PC-9 (cell line): ENCODE data around the gene TINAG. TPM values are rescaled to one million over a fixed set of nuclear protein-coding genes. Genes with fewer than 3 reads are reported as not detected.
A peak's percentile ranks its signal among the peaks of the same experiment; 100 is the strongest.

ENCODE experiments used
- BruUV-seq: library from RNA; stranded (reverse); fragments of 400-500 nt; replicated peaks from 2 replicates; lab custom pipeline; 2021; lab: Mats Ljungman, UMichigan
- CTCF ChIA-PET: fragments of 300-600 bp; sonication (Branson Sonifier 250); formaldehyde crosslinking; loops from one replicate; lab custom pipeline; 2022; ENCODE audit warnings: antibody characterized with exemption; lab: Charles Lee
- POLR2A ChIA-PET: fragments of 300-600 bp; sonication (Branson Sonifier 250); formaldehyde crosslinking; loops from one replicate; lab custom pipeline; 2022; ENCODE audit warnings: antibody characterized with exemption; ENCODE audit not compliant: unreplicated experiment; lab: Charles Lee
- DNase-seq, 2 experiments: peaks; one replicate each; pipeline versions ENCODE4 v3.0.0 to v3.0.0-alpha.2; 2015 to 2022; ENCODE audit warnings: mixed read lengths in 1 of 2
- H2AFZ ChIP-seq: fragments of 200-600 bp; sonication (generic); 2 replicates; pipeline ENCODE4 v1.8.1; 2017; ENCODE audit warnings: antibody characterized with exemption
- H3F3A ChIP-seq: fragments of 200-600 bp; sonication (generic); 2 replicates; pipeline ENCODE4 v1.8.1; 2017; ENCODE audit warnings: antibody characterized with exemption, mild to moderate bottlenecking, low read depth; ENCODE audit not compliant: insufficient read depth
- H3K27ac ChIP-seq: fragments of 200-600 bp; sonication (generic); 2 replicates; pipeline ENCODE4 v1.6.1; 2016; ENCODE audit warnings: mixed run types
- H3K27me3 ChIP-seq: fragments of 200-600 bp; sonication (generic); 2 replicates; pipeline ENCODE4 v1.6.1; 2016; ENCODE audit warnings: low read depth, mixed run types; ENCODE audit not compliant: insufficient read depth
- H3K36me3 ChIP-seq: fragments of 200-600 bp; sonication (generic); 2 replicates; pipeline ENCODE4 v1.6.1; 2016; ENCODE audit warnings: low read depth, mixed run types
- H3K4me1 ChIP-seq: fragments of 200-600 bp; sonication (generic); replicated peaks from 2 replicates; pipeline ENCODE4 v1.6.1; 2016; ENCODE audit warnings: mixed run types; ENCODE audit not compliant: insufficient read depth
- H3K4me2 ChIP-seq: fragments of 200-600 bp; sonication (generic); 2 replicates; pipeline ENCODE4 v1.6.1; 2017; ENCODE audit warnings: mixed run types
- H3K4me3 ChIP-seq: fragments of 200-600 bp; sonication (generic); 2 replicates; pipeline ENCODE4 v1.6.1; 2016; ENCODE audit warnings: mixed run types
- H3K79me2 ChIP-seq: fragments of 200-600 bp; sonication (generic); 2 replicates; pipeline ENCODE4 v1.6.1; 2017; ENCODE audit warnings: low read depth, mixed run types
- H3K9me2 ChIP-seq: fragments of 200-600 bp; sonication (generic); 2 replicates; pipeline ENCODE4 v1.8.1; 2017; ENCODE audit warnings: mild to moderate bottlenecking; ENCODE audit not compliant: insufficient read depth
- H3K9me3 ChIP-seq: fragments of 200-600 bp; sonication (generic); 2 replicates; pipeline ENCODE4 v1.8.1; 2016; ENCODE audit warnings: low read depth; ENCODE audit not compliant: insufficient read depth
- H4K20me1 ChIP-seq: fragments of 200-600 bp; sonication (generic); 2 replicates; pipeline ENCODE4 v1.8.1; 2017; ENCODE audit not compliant: insufficient read depth
- EZH2 ChIP-seq: fragments of 200-600 bp; sonication (generic); IDR thresholded peaks from 2 replicates; pipeline ENCODE4 v1.8.0; 2017; ENCODE audit warnings: antibody characterized with exemption, low read depth
- intact Hi-C: fragments of 100-400 bp; cut with micrococcal nuclease; formaldehyde crosslinking; loops from one replicate; pipeline ENCODE4 v1.10.0; 2022; ENCODE audit not compliant: unreplicated experiment
- total RNA-seq: library from RNA; stranded (reverse); gene quantifications from 2 replicates; pipeline ENCODE4 v1.2.3, GENCODE V29; 2021
- TF ChIP-seq, protein P1 (sequence below): fragments of 200-600 bp; sonication (generic); conservative IDR thresholded peaks from 2 replicates; pipeline ENCODE4 v1.6.1; 2017; ENCODE audit warnings: mixed run types, antibody characterized with exemption, mild to moderate bottlenecking, moderate library complexity

The TINAG gene
- total RNA-seq, 1 experiment from 2014 or later = not detected

DNA sequence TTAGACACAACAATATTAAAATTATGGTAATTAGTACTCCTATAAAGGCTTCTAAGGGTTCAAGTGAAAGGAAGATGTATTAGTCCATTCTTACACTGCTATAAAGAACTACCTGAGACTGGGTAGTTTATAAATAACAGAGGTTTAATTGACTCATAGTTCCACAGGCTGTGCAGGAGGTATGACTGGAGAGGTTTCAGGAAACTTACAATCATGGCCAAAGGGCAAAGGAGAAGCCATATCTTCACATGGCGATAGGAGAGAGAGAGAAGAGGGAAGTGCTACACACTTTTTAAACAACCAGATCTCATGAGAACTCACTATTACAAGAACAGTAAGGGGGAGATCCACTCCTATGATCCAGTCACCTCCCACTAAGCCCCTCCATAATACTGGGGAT lies 52.9 kb downstream of the TINAG start:
- H4K20me1 ChIP-seq = no peaks in the 10 kb centered on the region
- ChIA-PET POLR2A (no interaction called here), CTCF (no interaction called here)
- H3K9me2 ChIP-seq = peaks cover 3% of the 10 kb centered on the region; the same call in 1 of the 2 replicates
- H3K4me1 ChIP-seq = no peaks in the 10 kb centered on the region
- H3K4me2 ChIP-seq = no peak overlapping the region
- H3K36me3 ChIP-seq = no peaks in the 10 kb centered on the region
- no peak for DNase-seq
- H3K27me3 ChIP-seq = no peaks in the 10 kb centered on the region
- intact Hi-C loops = no loop called here
- no peaks in the 10 kb centered on the region for H3F3A ChIP-seq
- no peak overlapping the region for H3K4me3 ChIP-seq
- TF ChIP-seq EZH2 = no peak
- TF ChIP-seq, protein P1, sequence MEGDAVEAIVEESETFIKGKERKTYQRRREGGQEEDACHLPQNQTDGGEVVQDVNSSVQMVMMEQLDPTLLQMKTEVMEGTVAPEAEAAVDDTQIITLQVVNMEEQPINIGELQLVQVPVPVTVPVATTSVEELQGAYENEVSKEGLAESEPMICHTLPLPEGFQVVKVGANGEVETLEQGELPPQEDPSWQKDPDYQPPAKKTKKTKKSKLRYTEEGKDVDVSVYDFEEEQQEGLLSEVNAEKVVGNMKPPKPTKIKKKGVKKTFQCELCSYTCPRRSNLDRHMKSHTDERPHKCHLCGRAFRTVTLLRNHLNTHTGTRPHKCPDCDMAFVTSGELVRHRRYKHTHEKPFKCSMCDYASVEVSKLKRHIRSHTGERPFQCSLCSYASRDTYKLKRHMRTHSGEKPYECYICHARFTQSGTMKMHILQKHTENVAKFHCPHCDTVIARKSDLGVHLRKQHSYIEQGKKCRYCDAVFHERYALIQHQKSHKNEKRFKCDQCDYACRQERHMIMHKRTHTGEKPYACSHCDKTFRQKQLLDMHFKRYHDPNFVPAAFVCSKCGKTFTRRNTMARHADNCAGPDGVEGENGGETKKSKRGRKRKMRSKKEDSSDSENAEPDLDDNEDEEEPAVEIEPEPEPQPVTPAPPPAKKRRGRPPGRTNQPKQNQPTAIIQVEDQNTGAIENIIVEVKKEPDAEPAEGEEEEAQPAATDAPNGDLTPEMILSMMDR = no peak
- H3K79me2 ChIP-seq = no peaks in the 10 kb centered on the region
- H2AFZ ChIP-seq = no peak overlapping the region
- BruUV-seq = no TSS peak
- H3K27ac ChIP-seq = no peak overlapping the region
- no peaks in the 10 kb centered on the region for H3K9me3 ChIP-seq

DNA sequence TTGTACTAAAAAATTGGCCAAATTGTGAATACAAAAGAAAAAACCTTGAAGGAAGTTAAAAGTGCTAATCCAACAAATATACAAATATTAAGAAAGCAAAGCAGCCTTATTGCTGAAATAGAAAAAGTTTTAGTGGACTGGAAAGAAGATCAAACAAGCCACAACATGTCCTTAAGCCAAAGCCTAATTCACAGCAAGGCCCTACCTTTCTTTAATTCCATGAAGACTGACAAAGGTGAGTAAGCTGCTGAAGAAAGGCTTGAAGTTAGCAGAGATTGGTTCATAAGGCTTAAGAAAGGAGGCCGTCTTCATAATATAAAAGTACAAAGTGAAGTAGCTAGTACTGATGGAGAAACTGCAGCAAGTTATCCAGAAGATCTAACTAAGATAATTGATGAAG lies 53.5 kb downstream of the TINAG start:
- no peak for TF ChIP-seq EZH2
- TF ChIP-seq, protein P1 = no peak
- intact Hi-C loops = no loop called here
- BruUV-seq = no TSS peak
- no peak overlapping the region for H3K27ac ChIP-seq
- no peak overlapping the region for H3K4me3 ChIP-seq
- no peaks in the 10 kb centered on the region for H4K20me1 ChIP-seq
- CTCF ChIA-PET = no interaction called here
- H3K79me2 ChIP-seq = no peaks in the 10 kb centered on the region
- H3K9me2 ChIP-seq = peaks cover 3% of the 10 kb centered on the region; the same call in 1 of the 2 replicates
- DNase-seq = no peak
- H3K27me3 ChIP-seq = no peaks in the 10 kb centered on the region
- no peaks in the 10 kb centered on the region for H3K36me3 ChIP-seq
- H3K4me2 ChIP-seq = no peak overlapping the region
- H2AFZ ChIP-seq = no peak overlapping the region
- peaks cover 4% of the 10 kb centered on the region for H3K4me1 ChIP-seq
- POLR2A ChIA-PET = no interaction called here
- H3K9me3 ChIP-seq = no peaks in the 10 kb centered on the region
- peaks cover 3% of the 10 kb centered on the region; the same call in 1 of the 2 replicates for H3F3A ChIP-seq

DNA sequence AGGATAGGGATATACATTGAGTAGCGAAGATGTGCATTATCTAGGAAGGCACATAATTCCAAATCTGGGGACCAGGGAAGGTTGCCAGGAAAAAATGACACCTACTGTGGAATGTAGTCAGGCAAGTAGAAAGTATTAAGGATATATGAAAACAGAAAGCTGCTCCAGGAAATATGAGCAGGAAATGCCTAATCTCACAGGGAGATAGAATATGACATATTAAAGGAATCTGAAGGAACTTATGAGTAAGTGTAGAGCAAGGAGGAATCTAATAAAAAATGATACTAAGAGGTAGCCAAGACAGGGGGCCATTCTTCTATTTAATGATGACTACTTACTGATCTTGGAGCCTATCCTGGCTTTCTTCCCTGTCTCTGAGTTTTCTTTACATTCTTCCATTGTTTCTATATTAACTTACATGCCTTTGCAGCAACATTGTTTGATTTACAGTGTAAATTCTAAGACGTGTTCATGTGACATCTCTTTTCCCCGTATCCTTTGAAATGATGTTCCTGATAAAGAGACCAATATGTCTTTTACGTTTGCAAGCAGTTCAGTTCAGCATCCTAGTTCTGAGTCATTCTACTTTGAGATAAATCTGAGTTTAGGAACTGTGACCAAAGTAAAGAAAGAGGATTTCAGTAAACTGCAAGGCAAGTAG lies 58.6 kb downstream of the TINAG start:
- Histone ChIP-seq H3K9me3 (no peaks in the 10 kb centered on the region), H4K20me1 (no peaks in the 10 kb centered on the region), H3K27me3 (no peaks in the 10 kb centered on the region), H3K79me2 (no peaks in the 10 kb centered on the region), H3F3A (peaks cover 13% of the 10 kb centered on the region; the same call in 1 of the 2 replicates), H2AFZ (no peak overlapping the region; the same call in 1 of the 2 replicates), H3K36me3 (no peaks in the 10 kb centered on the region), H3K4me2 (peak overlapping the region; percentile 41), H3K4me3 (no peak overlapping the region), H3K27ac (peak overlapping the region; percentile 30; the same call in 1 of the 2 replicates), H3K4me1 (peaks cover 14% of the 10 kb centered on the region), H3K9me2 (no peaks in the 10 kb centered on the region)
- ChIA-PET POLR2A (no interaction called here), CTCF (no interaction called here)
- intact Hi-C loops = no loop called here
- no TSS peak for BruUV-seq
- no peak for TF ChIP-seq EZH2
- TF ChIP-seq, protein P1 = no peak
- peak; percentile 39 to 47 for DNase-seq
